Stimulated activated CD4-positive, alpha-beta T cell treated with anti-CD3 and anti-CD28 coated beads, Interleukin-4, amount 100 ng/mL, for 48 hours (primary cell): Measurements from ENCODE around the gene RBM19.

Source experiments
- DNase-seq, 2 donors: peaks; one replicate each; pipeline ENCODE4 v3.0.0-alpha.2; 2020; ENCODE audit warnings: low read depth in 2 of 2

The RBM19 gene

DNA sequence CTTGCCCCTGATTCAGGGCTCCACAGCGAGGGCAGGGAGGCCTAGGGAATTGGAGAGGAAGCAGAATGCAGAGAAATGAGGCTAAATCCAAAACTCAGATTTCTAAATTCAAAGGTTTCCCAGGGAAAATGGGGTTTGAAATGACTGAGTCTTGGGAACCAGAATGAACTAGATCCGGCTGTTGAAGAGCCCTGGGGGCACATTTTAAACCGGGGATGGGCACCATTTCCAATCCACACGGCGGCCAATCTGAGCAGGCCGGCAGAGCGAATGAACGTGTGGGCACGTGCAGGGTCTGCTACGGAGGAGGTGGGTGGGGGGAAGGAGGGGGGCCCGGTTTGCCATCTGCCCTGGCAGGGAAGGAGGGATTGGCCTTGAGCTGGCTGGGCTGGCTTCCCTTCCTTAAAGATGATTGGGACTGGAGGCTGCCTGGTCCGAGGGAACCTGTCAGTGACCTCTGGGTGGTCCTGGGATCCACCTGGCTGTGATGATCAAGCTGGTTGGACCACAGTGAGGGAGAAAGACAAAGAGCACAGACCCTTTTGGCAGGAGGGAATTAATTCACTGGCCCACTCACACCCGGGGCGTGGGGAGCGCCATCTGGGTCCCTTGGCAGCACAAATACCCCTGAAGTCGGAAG, 161.0 kb downstream of the RBM19 start:
- DNase-seq = no peak

DNA sequence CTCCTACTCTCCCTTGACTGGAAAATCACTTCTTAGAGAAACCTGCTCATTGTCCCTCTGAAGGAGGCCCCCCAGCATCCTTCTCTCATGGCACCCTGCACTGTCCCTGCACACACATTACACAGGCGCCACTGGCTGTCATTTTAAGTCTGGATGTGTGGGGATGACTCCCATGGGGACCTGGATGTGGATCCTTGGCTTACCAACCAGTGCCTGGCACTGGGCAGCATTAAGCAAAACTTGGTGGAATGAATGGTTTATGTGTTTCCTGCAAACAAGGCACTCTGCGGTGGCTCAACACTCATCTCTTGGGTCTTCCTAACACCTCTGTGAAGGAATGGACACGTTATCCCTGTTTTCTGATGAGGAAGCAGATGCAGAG, 162.4 kb downstream of the RBM19 start:
- DNase-seq = no peak

DNA sequence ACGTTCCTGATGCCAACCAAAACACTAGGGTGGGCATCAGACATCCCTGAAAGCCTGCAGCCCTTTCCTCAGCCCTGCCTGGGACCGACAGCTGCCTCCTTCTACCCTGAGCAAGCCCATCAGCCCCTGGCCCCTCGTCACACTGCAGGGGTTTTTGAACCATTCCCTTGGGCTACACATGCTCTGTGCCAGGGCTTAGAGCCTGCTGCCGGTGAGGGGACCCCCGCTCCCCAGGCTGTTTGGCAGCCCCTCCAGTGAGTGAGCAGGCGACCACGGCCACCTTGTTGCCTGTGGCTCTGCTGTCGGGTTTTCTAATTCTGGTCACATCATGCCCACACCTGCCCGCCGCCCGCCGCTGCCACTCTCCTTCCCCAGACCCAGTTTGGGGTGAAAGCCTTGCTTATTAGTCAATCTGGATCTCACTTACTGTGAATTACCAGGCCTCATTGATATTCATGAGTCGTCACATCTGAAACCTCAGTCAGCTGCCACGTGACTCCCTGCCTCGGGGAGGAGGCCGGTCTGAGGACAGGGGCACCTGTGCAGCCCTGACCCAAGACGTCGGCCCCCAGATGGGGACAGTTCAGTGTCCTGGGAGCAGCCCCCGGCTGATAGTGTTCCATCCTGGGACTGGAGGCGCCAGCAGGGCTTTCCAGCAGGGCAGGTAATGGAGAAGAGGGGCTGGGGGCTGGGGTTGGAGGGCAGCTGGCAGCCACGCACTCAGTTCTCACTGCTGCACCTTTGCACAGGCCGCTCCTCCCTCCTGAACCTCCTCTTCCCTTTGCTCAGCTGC, 163.0 kb downstream of the RBM19 start:
- DNase-seq = no peak

DNA sequence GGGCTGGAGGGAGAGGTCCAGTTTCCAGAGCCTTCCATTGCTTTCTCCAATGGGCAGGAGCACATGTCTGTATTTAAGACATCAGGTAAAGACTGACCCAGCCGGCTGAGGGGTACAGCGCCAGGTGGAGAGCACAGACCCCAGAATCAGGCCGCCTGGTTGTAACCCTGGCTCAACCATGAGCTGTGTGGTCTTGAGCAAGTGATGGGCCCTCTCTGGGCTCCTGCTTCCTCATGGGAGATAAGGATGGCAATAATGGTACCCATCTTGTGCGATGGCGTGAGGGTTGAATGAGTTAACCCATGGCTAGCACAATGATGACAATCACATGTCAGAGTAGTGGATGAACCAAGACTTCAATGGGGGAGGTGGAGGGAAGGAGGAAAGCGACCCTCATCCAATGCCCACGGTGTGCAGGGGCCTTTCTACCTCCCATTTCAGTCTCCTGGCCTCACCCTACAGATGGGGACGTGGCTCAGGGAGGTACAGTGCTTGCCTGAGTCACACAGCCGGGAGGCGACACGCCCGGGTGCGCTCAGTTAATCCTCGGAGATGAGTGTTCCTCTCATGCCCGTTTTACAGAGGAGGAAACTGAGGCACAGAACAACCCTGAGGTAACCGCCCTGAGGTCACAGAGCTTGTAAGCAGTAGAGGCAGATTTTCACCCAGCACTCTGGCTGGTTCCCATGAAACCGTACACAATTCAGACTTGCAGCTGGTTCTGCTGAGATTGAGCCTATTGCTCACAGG, 163.9 kb downstream of the RBM19 start:
- no peak for DNase-seq

DNA sequence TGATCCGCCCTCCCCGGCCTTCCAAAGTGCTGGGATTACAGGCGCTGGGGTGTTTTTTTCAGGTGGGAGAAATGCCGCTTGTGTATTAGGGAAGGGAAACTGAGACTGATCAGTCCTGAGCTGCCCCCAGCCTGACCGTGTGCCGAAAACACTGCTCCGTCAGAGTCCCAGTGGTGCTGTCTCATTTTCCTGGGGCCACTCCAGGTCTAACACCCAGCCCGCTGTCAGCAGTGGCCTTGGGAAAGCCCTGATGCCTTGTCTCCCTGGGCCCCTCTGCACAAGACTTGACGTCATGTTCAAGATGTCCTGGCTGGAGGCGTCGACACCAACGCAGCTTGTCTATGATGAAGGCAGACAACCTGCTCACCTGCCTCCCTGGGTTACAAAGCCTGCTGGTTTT, 165.9 kb downstream of the RBM19 start:
- DNase-seq = no peak

DNA sequence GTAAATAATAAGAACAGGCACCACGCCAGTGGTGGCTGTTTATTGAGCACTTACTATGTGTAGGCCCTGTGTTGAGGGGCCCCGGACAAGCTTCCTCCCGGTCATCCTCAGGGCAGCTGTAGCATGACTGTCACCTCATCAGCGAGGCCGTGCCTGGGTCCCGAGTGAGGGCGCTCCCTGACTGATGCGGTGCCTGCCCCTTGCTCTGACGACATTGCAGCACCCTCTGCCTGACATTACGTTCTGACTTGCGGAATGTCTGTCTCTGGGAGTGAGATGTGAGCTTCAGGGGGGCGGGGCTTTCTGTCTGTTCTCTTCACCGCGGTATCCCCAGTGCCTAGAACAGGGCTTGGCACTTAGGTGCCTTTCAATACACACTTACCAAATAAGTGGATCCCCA, 167.6 kb downstream of the RBM19 start:
- DNase-seq = no peak

DNA sequence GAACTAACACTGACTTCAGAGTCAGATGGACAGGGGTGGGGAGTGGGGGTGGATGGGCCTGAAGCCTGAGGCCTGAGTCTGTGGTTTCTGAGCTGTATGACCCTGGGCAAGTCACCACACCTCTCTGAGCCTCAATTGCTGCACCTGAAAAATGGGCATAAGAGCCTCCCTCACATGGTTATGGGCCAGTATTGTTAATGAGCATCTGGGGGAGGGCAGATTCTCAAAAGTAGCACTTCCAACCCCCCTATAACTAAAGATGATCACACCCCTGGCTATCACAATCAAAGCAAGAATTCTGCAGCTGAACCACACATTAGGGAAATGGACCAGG, 168.6 kb downstream of the RBM19 start:
- DNase-seq = no peak

DNA sequence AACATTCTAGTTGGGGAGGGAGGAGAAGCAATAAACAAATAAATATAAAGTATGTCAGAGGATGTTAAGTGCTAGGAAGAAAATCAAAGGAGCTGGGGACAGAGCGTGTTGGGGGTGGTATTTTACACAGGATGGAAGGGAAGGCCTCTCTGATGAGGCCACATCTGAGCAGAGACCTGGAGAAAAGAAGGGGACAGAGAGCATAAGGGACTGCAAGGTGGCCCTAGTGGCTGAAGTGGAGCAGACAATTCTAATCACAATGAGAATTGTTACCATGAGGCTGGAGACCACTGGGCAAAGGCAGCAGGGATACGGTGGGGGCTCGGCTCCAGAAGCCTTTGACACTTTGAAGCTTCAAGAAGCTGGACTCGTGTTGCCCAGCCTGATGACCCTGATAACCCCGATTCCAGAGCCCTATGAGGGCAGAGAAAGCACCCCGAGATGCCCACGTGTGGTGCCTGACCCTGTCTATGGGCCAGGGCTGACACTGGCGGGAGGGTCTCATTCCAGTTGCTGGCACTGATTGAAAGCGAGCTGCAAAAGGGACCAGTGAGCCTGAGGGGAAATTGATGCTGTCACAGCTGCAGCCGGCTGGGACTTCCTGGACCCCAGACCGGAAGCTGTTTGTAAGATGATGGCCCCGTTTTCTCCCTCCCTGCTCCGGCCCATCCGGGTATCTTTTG, 169.1 kb downstream of the RBM19 start:
- DNase-seq = no peak

DNA sequence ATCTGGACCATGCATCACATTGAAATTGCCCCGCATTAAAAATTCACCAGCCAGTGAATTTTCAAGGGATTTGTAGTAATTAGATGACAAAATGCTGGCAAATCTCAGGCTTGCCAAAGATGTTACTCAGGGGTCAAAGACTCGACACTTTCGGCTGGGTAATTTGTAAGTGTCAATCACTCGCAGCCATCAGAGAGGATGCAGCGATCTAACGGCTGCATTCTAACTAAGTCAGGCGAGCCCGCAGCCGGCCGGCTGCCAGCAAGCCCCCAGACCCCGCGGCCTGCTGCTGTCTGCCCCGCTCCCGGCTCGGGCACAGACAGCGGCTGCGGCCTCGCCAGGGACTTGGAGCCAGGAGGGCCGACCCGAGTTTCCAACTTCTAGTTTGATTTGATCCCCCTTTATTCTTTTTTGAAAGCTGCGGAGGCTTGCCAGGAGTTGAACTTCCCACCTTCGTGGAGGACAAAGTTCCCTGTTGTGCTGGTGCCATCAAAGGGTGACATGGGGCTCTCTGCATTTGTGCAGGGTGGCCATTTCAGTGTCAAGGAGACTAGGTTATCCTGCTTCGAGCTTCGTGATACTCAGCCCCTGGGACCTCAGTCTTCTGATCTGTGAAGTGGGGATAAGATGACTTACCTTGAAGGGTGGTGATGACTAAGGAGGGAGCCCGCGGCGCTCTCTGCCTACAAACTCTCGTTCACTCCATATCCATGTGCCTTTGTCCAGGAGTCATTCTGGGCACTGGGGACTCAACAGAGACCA, 169.9 kb downstream of the RBM19 start:
- DNase-seq = no peak

DNA sequence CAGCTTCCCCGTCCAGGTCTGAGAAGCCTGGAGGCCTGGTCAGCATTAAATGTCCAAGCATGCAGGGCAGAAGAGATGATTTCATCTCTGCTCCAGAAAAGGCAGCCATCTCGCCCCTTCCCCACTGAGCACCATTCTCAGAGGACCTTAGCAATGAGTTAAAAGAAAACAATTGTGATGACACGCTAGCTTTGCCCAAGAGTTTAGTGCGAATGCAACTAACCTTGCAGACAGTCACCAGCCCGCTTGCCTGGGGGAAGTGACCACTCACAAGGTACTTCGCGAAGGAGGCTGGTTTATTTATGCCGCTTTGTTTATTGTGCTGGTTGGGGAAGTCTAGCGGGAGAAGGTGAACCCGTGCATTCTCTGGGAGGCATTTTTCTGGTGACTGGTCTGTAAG, 170.7 kb downstream of the RBM19 start:
- no peak for DNase-seq

DNA sequence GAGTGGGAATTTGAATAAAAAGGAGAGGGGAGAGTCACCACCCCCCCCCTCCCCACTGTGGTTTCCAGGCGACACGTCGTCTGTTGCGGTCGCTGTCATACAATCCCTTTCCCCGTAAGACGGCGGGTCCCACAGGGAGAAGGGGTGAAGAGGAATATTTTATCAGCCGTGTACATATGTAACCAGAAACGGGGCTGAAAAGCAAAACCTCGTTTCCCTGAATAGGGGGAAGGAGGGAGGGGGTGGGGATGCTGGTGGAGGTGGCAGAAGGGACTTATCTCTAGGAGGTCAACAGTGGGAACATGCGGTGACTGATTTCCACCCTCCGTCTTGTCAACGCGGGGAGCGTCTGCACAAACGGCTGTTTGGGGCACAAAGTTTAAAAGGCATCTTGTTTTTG, 171.4 kb downstream of the RBM19 start:
- DNase-seq = no peak

DNA sequence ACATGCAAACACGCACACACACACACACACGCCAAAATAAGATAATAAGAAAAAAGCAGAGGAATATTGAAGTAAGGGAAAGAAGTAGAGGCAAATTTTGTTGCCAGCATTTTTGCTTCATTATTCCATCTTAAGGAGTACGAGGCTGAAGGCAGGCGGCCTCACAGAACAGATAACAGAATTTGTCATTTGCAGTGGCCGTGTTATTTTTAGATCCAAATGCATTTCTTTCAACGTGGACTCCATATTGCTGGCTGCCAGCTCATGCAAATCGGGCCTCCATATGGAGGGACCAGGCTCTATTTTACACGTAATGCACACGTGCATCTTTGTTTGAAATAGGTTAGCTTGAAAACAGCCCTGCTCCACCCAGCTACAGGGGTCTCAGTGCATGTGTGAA, 172.9 kb downstream of the RBM19 start:
- DNase-seq = no peak

DNA sequence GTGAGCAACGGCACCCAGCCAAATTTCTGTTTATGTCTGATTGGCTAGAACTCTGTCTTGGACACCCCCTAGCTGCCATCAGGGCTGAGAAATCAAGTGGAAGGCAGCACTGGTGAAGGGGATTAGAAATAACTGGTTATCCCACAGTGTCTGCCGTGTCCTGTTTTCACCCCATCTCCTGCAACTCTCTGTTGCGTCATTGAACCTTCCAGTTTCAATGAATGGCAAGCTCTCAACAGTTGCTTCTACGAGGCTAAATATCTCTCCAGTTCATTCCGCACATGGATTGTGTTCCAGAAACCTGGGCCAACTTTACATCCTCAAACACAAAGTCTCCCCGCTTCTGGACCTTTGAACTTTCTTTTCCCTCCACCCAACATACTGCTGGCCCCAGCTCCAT, 173.7 kb downstream of the RBM19 start:
- DNase-seq = no peak

DNA sequence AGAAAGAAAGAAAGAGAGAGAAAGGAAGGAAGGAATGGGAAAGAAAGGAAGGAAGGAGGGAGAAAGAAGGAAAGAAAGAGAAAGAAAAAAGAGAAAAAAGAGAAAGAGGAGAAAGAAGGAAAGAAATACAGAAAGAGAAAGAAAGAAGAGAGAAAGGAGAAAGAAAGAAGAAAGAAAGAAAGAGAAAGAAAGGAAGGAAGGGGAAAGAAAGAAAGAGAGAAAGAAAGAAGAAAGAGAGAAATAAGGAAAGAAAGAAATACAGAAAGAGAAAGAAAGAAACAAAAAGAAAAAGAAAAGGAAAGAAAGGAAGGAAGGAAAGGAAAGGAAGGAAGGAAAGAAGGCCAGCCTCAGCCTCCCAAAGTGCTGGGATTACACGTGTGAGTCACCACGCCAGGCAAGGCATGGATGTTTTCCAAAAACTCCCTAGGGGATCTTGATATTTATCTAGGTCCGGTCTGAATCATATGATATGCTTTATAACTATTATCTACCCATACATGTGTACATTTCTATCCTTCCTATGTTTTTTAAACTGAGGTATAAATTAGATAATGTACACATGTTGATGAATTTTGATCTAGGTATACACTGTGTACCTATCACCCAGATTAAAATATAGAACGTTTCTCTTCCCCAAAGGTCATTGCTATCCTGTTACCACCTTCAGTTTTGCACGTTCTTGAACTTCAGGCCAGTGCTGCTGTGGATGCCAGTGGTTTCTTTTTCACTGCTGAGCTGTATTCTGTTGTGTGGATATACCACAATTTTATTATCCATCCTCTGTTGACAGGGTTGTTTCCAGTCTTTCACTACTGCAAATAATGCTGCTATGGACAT, 177.9 kb downstream of the RBM19 start:
- DNase-seq = no peak

DNA sequence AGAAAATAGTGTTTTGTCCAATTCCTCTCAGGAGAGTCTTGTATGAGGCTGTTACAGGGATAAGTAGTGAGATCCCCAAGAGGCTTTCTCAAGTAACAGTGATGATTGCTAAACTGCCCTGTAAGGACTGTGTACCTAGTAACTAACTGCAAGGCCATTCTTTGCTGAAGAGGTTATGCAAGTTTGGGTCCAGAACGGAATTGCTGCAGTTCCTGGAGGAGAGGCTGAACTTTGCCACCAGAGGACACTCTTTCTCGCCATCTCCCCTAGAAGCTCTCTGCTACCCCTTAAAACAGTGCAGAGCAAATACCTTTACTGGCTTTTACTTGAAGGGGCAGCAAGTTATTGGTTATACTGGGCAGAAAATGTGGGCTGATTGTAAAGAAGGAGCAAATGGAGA, 180.0 kb downstream of the RBM19 start:
- no peak for DNase-seq

DNA sequence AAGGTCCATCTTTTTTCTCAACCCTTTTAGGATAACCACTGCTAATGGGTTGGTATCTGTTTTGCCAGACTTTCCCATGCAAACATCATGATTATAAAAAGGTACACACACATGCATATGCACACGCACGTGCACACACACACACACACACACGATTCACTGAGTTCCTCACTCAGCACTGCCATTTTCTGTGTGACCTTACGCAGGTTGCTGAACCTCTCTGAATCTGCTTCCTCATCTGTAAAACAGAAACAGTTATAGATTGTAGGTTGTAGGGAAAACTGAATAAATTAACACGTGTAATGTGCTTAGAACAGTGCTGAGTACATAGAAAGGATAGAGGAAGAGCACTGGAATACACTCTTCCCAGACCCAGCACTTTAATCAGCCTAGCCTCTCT, 182.3 kb downstream of the RBM19 start:
- DNase-seq = no peak

DNA sequence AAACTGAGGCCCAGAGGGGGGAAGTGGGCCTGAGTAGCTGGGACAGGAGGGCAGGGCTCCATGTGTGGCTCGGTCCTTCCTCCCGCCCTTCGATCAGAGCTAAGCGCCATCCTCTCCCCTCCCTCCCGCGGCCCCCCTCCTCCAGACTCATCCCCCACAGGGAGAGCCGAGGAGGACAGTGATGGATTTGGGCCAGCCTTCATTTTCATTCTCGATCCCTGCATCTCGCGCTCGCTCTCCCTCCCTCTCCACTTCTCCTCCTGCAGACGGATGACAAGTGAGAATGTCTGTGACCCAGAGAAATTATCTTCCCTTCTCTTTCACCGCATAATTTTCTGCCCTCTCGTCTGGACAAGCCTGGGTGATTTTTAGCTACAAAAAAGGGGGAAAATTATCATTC, 183.3 kb downstream of the RBM19 start:
- DNase-seq = no peak

DNA sequence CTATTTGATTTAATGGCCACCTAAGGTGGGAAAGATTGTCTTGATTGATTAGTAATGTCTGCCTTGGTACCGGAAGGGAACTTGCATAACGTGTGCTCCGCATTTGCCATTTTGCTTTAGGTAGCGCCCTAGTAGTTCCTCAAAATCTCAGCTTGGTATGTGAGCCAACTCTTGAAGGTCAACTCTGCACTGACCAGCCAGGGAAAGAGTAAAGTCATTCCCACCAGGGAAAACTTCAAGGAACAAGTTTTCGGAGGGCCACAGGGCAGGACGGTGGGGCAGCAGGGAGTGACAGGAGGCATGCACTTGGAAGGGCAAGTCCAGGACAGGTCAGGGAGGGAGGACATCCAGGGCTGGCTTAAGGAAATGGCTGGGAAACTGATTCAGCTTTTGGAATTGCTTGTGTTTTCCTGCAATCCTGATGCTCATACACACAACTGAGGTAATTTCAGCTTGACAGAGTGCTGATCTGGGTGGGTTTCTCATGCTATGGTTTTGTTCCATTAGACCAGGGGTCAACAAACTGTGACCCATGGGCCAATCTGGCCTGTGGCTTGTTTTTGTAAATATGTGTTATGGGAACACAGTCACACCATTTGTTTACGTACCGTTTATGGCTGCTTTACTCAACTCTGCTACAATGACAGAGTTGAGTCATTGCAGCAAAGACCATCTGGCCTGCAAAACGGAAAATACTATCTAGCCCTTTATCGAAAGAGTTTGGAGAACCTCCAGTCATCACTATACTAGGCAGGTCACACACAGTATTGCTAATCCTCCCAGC, 184.5 kb downstream of the RBM19 start:
- DNase-seq = no peak

DNA sequence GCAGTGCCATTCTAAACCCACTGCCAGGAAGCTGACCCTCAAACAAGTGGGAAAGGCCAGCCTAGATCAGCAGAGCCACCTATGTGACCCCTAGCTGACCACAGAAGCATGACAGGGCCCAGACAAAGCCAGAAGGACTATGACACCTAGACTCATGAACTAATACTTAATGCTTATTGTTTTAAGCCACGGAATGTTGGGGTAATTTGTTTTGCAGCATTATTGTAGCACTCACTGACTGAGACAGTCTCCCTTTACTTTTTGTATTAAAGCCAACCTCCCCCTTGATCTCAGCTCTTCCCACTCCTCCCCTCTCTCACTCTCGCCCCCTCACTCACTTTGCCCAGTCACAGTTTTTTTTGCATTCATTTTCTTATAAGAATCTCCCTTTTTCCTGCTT, 186.4 kb downstream of the RBM19 start:
- DNase-seq = no peak
